ENCODE data around the gene SPN. TPM values are rescaled to one million over a fixed set of nuclear protein-coding genes. Genes with fewer than 3 reads are reported as not detected.

The SPN gene
- total RNA-seq, 1 experiment from 2014 or later = not detected

DNA sequence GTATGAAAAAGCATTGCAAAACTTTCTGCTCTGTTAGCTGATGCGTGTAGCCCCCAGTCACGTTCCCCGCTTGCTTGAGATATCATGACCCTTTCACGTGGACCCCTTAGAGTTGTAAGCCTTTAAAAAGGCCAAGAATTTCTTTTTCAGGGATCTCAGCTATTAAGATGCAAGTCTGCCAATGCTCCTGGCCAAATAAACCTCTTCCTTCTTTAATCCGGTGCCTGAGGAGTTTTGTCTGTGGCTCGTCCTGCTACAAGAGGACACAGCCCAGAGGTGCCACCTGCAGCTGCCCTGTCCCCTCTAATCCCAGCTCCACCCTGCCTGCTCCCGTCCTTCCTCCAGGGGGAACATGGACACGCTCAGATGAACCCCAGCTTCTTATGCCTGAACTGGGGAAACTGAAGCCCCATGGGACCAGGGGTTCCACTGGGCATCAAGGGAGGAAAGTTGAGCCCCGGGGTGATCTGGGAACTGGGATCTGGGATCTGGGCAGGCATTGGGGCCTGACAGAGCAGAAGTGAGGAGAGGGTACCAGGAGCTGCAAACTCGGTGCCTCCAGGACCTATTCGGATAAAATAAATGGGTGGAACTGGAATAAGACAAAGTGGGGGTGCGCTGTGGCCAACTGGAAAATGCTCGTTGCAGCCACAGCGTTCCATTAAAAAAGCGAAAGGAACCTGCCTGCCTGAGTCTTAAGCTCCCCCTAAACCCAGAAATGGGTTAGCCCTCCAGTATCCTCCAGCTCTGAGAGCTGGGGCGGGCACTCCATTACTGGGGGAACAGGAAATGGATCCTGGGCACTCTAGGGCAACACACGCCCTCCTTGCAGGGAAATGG, 35.7 kb downstream of the SPN start:
- Histone ChIP-seq H3K9ac (ENCODE audit: low read length) (no peak overlapping the region), H3K4me1 (ENCODE audit: insufficient read depth, low read length) (no peaks in the 10 kb centered on the region), H4K20me1 (ENCODE audit: low read length) (no peaks in the 10 kb centered on the region), H3K79me2 (ENCODE audit: low read length) (no peaks in the 10 kb centered on the region), H3K27me3 (ENCODE audit: low read length) (no peaks in the 10 kb centered on the region), H3K9me2 (replicated peaks; ENCODE audit: low read length) (no peaks in the 10 kb centered on the region), H3F3A (ENCODE audit: low read length, unreplicated experiment) (no peaks in the 10 kb centered on the region), H3K9me3 (ENCODE audit: low read length) (no peaks in the 10 kb centered on the region), H3K4me2 (ENCODE audit: low read length) (no peak overlapping the region), H3K4me3 (ENCODE audit: low read length) (no peak overlapping the region), H3K36me3 (ENCODE audit: low read depth, low read length) (no peaks in the 10 kb centered on the region), H3K27ac (ENCODE audit: low read length) (no peak overlapping the region), H2AFZ (ENCODE audit: low read length) (no peak overlapping the region)
- TF ChIP-seq, protein P1, sequence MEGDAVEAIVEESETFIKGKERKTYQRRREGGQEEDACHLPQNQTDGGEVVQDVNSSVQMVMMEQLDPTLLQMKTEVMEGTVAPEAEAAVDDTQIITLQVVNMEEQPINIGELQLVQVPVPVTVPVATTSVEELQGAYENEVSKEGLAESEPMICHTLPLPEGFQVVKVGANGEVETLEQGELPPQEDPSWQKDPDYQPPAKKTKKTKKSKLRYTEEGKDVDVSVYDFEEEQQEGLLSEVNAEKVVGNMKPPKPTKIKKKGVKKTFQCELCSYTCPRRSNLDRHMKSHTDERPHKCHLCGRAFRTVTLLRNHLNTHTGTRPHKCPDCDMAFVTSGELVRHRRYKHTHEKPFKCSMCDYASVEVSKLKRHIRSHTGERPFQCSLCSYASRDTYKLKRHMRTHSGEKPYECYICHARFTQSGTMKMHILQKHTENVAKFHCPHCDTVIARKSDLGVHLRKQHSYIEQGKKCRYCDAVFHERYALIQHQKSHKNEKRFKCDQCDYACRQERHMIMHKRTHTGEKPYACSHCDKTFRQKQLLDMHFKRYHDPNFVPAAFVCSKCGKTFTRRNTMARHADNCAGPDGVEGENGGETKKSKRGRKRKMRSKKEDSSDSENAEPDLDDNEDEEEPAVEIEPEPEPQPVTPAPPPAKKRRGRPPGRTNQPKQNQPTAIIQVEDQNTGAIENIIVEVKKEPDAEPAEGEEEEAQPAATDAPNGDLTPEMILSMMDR (conservative IDR thresholded peaks at IDR 0.05; ENCODE audit: low read depth, low read length) = no peak
- TF ChIP-seq EZH2phosphoT487 (IDR thresholded peaks at IDR 0.05; ENCODE audit: borderline replicate concordance, low read length) (no peak), EZH2 (IDR thresholded peaks at IDR 0.05; ENCODE audit: low read length, unreplicated experiment) (no peak)
- intact Hi-C loops (cut with micrococcal nuclease) = no loop called here
- ATAC-seq = no peak
- BruUV-seq (replicated peaks) = no TSS peak
- ChIA-PET POLR2A (ENCODE audit: unreplicated experiment) (no interaction called here), CTCF (interaction anchor here (0.6 kb wide), 1 partner anchor 23 kb away, joined by 3 read pairs; no protein-coding TSS in a partner anchor)
- DNase-seq = no peak

DNA sequence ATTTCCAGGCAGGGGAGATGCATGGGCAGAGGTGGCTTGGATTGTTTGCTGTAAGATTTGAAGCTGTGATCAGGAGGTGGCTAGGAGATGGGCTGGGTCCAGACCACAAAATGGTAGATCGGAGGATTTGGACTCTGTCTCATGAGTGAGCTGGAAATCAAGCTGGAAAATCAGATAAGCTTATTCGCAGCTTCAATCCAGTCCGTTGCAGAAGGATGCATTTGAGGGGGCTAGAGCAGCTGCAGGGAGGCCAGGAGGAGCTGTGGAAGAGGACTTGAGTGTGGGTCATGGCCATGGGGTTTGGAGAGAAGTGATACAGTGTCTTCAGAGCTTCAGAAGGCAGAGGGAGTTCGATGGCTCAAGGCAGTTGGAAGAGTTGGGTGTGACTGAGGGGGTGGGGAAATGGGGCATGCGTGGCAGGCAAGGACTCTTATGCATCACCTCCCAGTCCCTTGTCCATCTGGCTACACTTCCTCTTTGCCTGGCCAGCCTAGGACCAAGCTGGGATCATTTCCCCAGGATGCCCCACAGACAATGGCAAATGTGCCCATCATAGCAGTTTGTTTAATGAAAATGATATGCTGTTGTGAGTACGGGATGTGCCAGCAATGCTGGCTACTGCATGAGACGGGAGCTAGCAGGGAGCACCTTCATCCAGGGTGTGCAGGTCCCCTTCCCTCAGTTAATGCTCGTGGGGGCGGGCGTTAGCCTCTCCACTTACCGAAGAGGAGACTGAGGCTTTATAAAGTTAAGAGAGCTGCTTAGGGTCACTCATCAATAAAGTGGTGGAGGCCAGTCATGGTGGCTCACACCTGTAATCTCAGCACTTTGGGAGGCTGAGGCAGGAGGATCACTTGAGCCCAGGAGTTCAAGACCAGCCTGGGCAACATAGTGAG, 36.5 kb downstream of the SPN start:
- intact Hi-C loops (cut with micrococcal nuclease) = loop anchor here (1.0 to 5.0 kb wide), 3 partner anchors 11 to 323 kb away; partner anchors contain the start of genes C16orf92 and MAZ
- no peak overlapping the region for H3K4me2 ChIP-seq (ENCODE audit: low read length)
- no TSS peak for BruUV-seq (replicated peaks)
- H3K9me2 ChIP-seq (replicated peaks; ENCODE audit: low read length) = no peaks in the 10 kb centered on the region
- no peak overlapping the region for H3K9ac ChIP-seq (ENCODE audit: low read length)
- H4K20me1 ChIP-seq (ENCODE audit: low read length) = no peaks in the 10 kb centered on the region
- no peak overlapping the region for H3K4me3 ChIP-seq (ENCODE audit: low read length)
- H3K27ac ChIP-seq (ENCODE audit: low read length) = no peak overlapping the region
- CTCF ChIA-PET = interaction anchor here (0.5 to 1.2 kb wide), 10 partner anchors 7 to 792 kb away, joined by 3 to 10 read pairs (median 4); partner anchors contain the start of genes MAZ, PAGR1 and SEZ6L2
- no peaks in the 10 kb centered on the region for H3F3A ChIP-seq (ENCODE audit: low read length, unreplicated experiment)
- TF ChIP-seq EZH2phosphoT487 (IDR thresholded peaks at IDR 0.05; ENCODE audit: borderline replicate concordance, low read length) (no peak), EZH2 (IDR thresholded peaks at IDR 0.05; ENCODE audit: low read length, unreplicated experiment) (no peak)
- TF ChIP-seq, protein P1 (conservative IDR thresholded peaks at IDR 0.05; ENCODE audit: low read depth, low read length) = no peak
- H3K79me2 ChIP-seq (ENCODE audit: low read length) = no peaks in the 10 kb centered on the region
- no peak overlapping the region for H2AFZ ChIP-seq (ENCODE audit: low read length)
- no peaks in the 10 kb centered on the region for H3K9me3 ChIP-seq (ENCODE audit: low read length)
- no peaks in the 10 kb centered on the region for H3K27me3 ChIP-seq (ENCODE audit: low read length)
- no peaks in the 10 kb centered on the region for H3K4me1 ChIP-seq (ENCODE audit: insufficient read depth, low read length)
- ATAC-seq (no peak), DNase-seq (no peak)
- H3K36me3 ChIP-seq (ENCODE audit: low read depth, low read length) = no peaks in the 10 kb centered on the region
- POLR2A ChIA-PET (ENCODE audit: unreplicated experiment) = no interaction called here
